GM18511 (cell line): ENCODE measurements around the gene TAS2R7.
"Not testable (repeated sequence)": the region's sequence is repeated elsewhere in the genome, so short reads cannot be mapped to it uniquely, and the experiment has no call there.

Experiments used
- ATAC-seq: cut with Tn5 transposase; IDR thresholded peaks from one replicate; pipeline ENCODE4 v1.9.1; 2021; ENCODE audit warnings: mild to moderate bottlenecking, moderate library complexity; ENCODE audit not compliant: unreplicated experiment

The TAS2R7 gene

GRCh38 chr12:10802587-10802986 lies at the start of gene TAS2R7:
Gene TAS2R7 (minus strand): TSS chr12:10802627. CDS start chr12:10802570, 57 bp downstream.
- ATAC-seq, result no peak

GRCh38 chr12:10851243-10851858 lies 48.9 kb upstream of the TAS2R7 start:
- no peak for ATAC-seq

GRCh38 chr12:10849425-10849878 lies 47.0 kb upstream of the TAS2R7 start, which contains the start of gene PRR4:
Gene PRR4 (minus strand): TSS chr12:10849475. CDS start chr12:10849437, 38 bp downstream.
- no peak for ATAC-seq

- ATAC-seq, result no peak
Measured at GRCh38 chr12:10847744-10848143, 45.3 kb upstream of the TAS2R7 start.

GRCh38 chr12:10842862-10843261 lies 40.4 kb upstream of the TAS2R7 start:
- no peak for ATAC-seq

GRCh38 chr12:10838461-10838860 lies 36.0 kb upstream of the TAS2R7 start:
- no peak for ATAC-seq

GRCh38 chr12:10829994-10830393 lies 27.6 kb upstream of the TAS2R7 start:
- ATAC-seq, result no peak

- ATAC-seq, result no peak
Measured at GRCh38 chr12:10826258-10826657, 23.8 kb upstream of the TAS2R7 start, which contains the start of gene TAS2R10. Gene TAS2R10 (minus strand): TSS chr12:10826358. CDS start chr12:10826269, 89 bp downstream.

- ATAC-seq, result no peak
Measured at GRCh38 chr12:10824957-10825356, 22.5 kb upstream of the TAS2R7 start.

GRCh38 chr12:10811883-10812536 lies 9.6 kb upstream of the TAS2R7 start:
- no peak for ATAC-seq

GRCh38 chr12:10810068-10810467 lies 7.6 kb upstream of the TAS2R7 start, which contains the start of gene TAS2R9:
Gene TAS2R9 (minus strand): TSS chr12:10810168. CDS start chr12:10810075, 93 bp downstream.
- ATAC-seq, result no peak

- ATAC-seq, result no peak
Measured at GRCh38 chr12:10807186-10807585, 4.8 kb upstream of the TAS2R7 start, which contains the start of gene TAS2R8. Gene TAS2R8 (minus strand): TSS chr12:10807286. CDS start chr12:10806980, 306 bp downstream.

GRCh38 chr12:10801741-10802140 lies 686 bp downstream of the TAS2R7 start:
- ATAC-seq, result no peak

GRCh38 chr12:10794222-10794621 lies 8.2 kb downstream of the TAS2R7 start:
- ATAC-seq, result no peak

GRCh38 chr12:10791769-10792168 lies 10.7 kb downstream of the TAS2R7 start:
- ATAC-seq, result not testable (repeated sequence)

- no peak for ATAC-seq
Measured at GRCh38 chr12:10783252-10783651, 19.2 kb downstream of the TAS2R7 start.

- no peak for ATAC-seq
Measured at GRCh38 chr12:10779103-10779502, 23.3 kb downstream of the TAS2R7 start.

GRCh38 chr12:10771132-10771733 lies 31.2 kb downstream of the TAS2R7 start:
- ATAC-seq, result no peak

- no peak for ATAC-seq
Measured at GRCh38 chr12:10759657-10760056, 42.8 kb downstream of the TAS2R7 start.

- no peak for ATAC-seq
Measured at GRCh38 chr12:10756194-10756593, 46.2 kb downstream of the TAS2R7 start.

GRCh38 chr12:10753059-10753458 lies 49.4 kb downstream of the TAS2R7 start:
- no peak for ATAC-seq
